Measurements from ENCODE around the gene KLHL18. TPM values are rescaled to one million over a fixed set of nuclear protein-coding genes. Genes with fewer than 3 reads are reported as not detected.

The KLHL18 gene
- total RNA-seq, 1 experiment from 2014 or later = 28.6 TPM

DNA sequence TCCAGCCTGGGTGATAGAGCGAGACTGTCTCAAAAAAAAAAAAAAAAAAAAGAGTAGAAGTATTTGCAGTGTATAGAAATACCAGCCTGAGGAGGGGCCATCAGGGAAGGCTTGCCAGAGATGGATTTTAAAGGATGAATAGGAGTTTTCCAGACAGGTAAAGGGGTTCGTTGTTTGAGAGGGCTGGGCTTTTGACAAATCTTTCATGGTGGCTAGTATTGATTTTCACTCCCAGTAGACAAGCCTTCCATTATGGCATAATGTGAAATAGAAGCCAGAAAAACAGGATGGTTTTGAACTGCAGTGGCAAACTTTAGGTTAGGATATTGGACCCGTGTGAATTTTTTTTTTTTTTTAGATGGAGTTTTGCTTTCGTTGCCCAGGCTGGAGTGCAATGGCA is 101.7 kb downstream of the KLHL18 start:
- TF ChIP-seq EZH2 (IDR thresholded peaks at IDR 0.05; ENCODE audit: low read length, unreplicated experiment) (no peak), EZH2phosphoT487 (IDR thresholded peaks at IDR 0.05; ENCODE audit: borderline replicate concordance, low read length) (no peak), CTCF (conservative IDR thresholded peaks at IDR 0.05; ENCODE audit: low read depth, low read length) (no peak)
- Histone ChIP-seq H3K79me2 (ENCODE audit: low read length) (peaks cover 94% of the 10 kb centered on the region), H4K20me1 (ENCODE audit: low read length) (peaks cover 32% of the 10 kb centered on the region), H3K4me3 (ENCODE audit: low read length) (no peak overlapping the region), H3F3A (ENCODE audit: low read length, unreplicated experiment) (no peaks in the 10 kb centered on the region), H3K36me3 (ENCODE audit: low read depth, low read length) (peaks cover 15% of the 10 kb centered on the region), H3K9me3 (ENCODE audit: low read length) (no peaks in the 10 kb centered on the region), H3K9ac (ENCODE audit: low read length) (no peak overlapping the region), H3K9me2 (replicated peaks; ENCODE audit: low read length) (no peaks in the 10 kb centered on the region), H3K27me3 (ENCODE audit: low read length) (no peaks in the 10 kb centered on the region), H3K4me1 (ENCODE audit: insufficient read depth, low read length) (peaks cover 29% of the 10 kb centered on the region), H2AFZ (ENCODE audit: low read length) (no peak overlapping the region), H3K4me2 (ENCODE audit: low read length) (no peak overlapping the region), H3K27ac (ENCODE audit: low read length) (no peak overlapping the region)
- no TSS peak for BruUV-seq (replicated peaks)
- ChIA-PET CTCF (no interaction called here), POLR2A (ENCODE audit: unreplicated experiment) (no interaction called here)
- intact Hi-C loops (cut with micrococcal nuclease) = loop anchor here (10.0 kb wide), 2 partner anchors 100 to 1170 kb away; partner anchors contain the start of genes KIF9, KLHL18 and PFKFB4
- DNase-seq (no peak), ATAC-seq (no peak)

GRCh38 chr3:47385007-47385406 is 102.3 kb downstream of the KLHL18 start:
- H3K9me2 ChIP-seq (replicated peaks; ENCODE audit: low read length) = no peaks in the 10 kb centered on the region
- peaks cover 32% of the 10 kb centered on the region for H4K20me1 ChIP-seq (ENCODE audit: low read length)
- no peak overlapping the region for H3K4me2 ChIP-seq (ENCODE audit: low read length)
- no peak for ATAC-seq
- H3K9ac ChIP-seq (ENCODE audit: low read length) = no peak overlapping the region
- no peaks in the 10 kb centered on the region for H3K27me3 ChIP-seq (ENCODE audit: low read length)
- no TSS peak for BruUV-seq (replicated peaks)
- TF ChIP-seq CTCF (conservative IDR thresholded peaks at IDR 0.05; ENCODE audit: low read depth, low read length) = no peak
- no peak for TF ChIP-seq EZH2 (IDR thresholded peaks at IDR 0.05; ENCODE audit: low read length, unreplicated experiment)
- TF ChIP-seq EZH2phosphoT487 (IDR thresholded peaks at IDR 0.05; ENCODE audit: borderline replicate concordance, low read length) = no peak
- no peaks in the 10 kb centered on the region for H3F3A ChIP-seq (ENCODE audit: low read length, unreplicated experiment)
- ChIA-PET CTCF (no interaction called here), POLR2A (ENCODE audit: unreplicated experiment) (no interaction called here)
- no peaks in the 10 kb centered on the region for H3K9me3 ChIP-seq (ENCODE audit: low read length)
- H3K36me3 ChIP-seq (ENCODE audit: low read depth, low read length) = peaks cover 15% of the 10 kb centered on the region
- H2AFZ ChIP-seq (ENCODE audit: low read length) = no peak overlapping the region
- intact Hi-C loops (cut with micrococcal nuclease) = loop anchor here (10.0 kb wide), 2 partner anchors 100 to 1170 kb away; partner anchors contain the start of genes KIF9, KLHL18 and PFKFB4
- H3K4me1 ChIP-seq (ENCODE audit: insufficient read depth, low read length) = peaks cover 23% of the 10 kb centered on the region
- H3K27ac ChIP-seq (ENCODE audit: low read length) = peak overlapping the region; percentile 3; the same call in 1 of the 2 replicates
- H3K4me3 ChIP-seq (ENCODE audit: low read length) = no peak overlapping the region
- H3K79me2 ChIP-seq (ENCODE audit: low read length) = peaks cover 90% of the 10 kb centered on the region
- peak; percentile 73 for DNase-seq

- Histone ChIP-seq H3K79me2 (ENCODE audit: low read length) (peaks cover 93% of the 10 kb centered on the region), H3K4me2 (ENCODE audit: low read length) (no peak overlapping the region), H3K9me3 (ENCODE audit: low read length) (no peaks in the 10 kb centered on the region), H3K9me2 (replicated peaks; ENCODE audit: low read length) (no peaks in the 10 kb centered on the region), H3K27ac (ENCODE audit: low read length) (no peak overlapping the region), H2AFZ (ENCODE audit: low read length) (no peak overlapping the region), H3K4me3 (ENCODE audit: low read length) (no peak overlapping the region), H3K27me3 (ENCODE audit: low read length) (no peaks in the 10 kb centered on the region), H3K4me1 (ENCODE audit: insufficient read depth, low read length) (peaks cover 21% of the 10 kb centered on the region), H4K20me1 (ENCODE audit: low read length) (peaks cover 37% of the 10 kb centered on the region), H3F3A (ENCODE audit: low read length, unreplicated experiment) (no peaks in the 10 kb centered on the region), H3K36me3 (ENCODE audit: low read depth, low read length) (peaks cover 15% of the 10 kb centered on the region), H3K9ac (ENCODE audit: low read length) (no peak overlapping the region)
- ChIA-PET CTCF (no interaction called here), POLR2A (ENCODE audit: unreplicated experiment) (no interaction called here)
- no TSS peak for BruUV-seq (replicated peaks)
- ATAC-seq (no peak), DNase-seq (no peak)
- intact Hi-C loops (cut with micrococcal nuclease) = loop anchor here (10.0 kb wide), 2 partner anchors 101 to 1169 kb away; partner anchors contain the start of genes KIF9, KLHL18 and PFKFB4
- no peak for TF ChIP-seq CTCF (conservative IDR thresholded peaks at IDR 0.05; ENCODE audit: low read depth, low read length)
- no peak for TF ChIP-seq EZH2 (IDR thresholded peaks at IDR 0.05; ENCODE audit: low read length, unreplicated experiment)
- TF ChIP-seq EZH2phosphoT487 (IDR thresholded peaks at IDR 0.05; ENCODE audit: borderline replicate concordance, low read length) = no peak
These were observed 103.1 kb downstream of the KLHL18 start for GRCh38 chr3:47385796-47386195.

All from PC-3 (cell line).